ENCODE data around the gene COX4I2. TPM values are rescaled to one million over a fixed set of nuclear protein-coding genes. Genes with fewer than 3 reads are reported as not detected.

The COX4I2 gene
- total RNA-seq, 2 donors from 2014 or later, result 4.9 TPM; not detected in 1

DNA sequence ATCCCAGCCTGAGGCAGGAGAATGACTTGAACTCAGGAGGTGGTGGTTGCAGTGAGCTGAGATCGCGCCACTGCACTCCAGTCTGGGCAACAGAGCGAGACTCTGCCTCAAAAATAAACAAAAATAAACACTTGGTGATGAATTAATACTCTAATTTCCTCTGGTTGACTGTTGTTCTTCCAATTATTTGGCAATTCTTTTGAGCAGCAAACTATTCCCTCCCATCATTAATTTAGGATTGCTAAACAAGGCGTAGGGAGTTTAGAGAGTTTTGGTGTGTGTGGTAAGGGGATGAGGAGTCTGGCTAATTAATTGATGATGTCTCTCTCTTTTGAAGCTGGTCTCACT lies 35.3 kb upstream of the COX4I2 start:
- Histone ChIP-seq H3K36me3 (no peaks in the 10 kb centered on the region), H3K9me3 (no peaks in the 10 kb centered on the region), H3K4me1 (ENCODE audit: control insufficient read depth in 1 of 2, low read depth in 2 of 2) (peaks cover 0 to 14% of the 10 kb centered on the region in 2 donors), H3K27me3 (replicated peaks; ENCODE audit: insufficient read depth) (no peaks in the 10 kb centered on the region), H3K4me3 (no peak overlapping the region), H3K27ac (peak overlapping the region in 1 of 2 donors; percentile 96)
- TF ChIP-seq, protein P1, sequence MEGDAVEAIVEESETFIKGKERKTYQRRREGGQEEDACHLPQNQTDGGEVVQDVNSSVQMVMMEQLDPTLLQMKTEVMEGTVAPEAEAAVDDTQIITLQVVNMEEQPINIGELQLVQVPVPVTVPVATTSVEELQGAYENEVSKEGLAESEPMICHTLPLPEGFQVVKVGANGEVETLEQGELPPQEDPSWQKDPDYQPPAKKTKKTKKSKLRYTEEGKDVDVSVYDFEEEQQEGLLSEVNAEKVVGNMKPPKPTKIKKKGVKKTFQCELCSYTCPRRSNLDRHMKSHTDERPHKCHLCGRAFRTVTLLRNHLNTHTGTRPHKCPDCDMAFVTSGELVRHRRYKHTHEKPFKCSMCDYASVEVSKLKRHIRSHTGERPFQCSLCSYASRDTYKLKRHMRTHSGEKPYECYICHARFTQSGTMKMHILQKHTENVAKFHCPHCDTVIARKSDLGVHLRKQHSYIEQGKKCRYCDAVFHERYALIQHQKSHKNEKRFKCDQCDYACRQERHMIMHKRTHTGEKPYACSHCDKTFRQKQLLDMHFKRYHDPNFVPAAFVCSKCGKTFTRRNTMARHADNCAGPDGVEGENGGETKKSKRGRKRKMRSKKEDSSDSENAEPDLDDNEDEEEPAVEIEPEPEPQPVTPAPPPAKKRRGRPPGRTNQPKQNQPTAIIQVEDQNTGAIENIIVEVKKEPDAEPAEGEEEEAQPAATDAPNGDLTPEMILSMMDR (IDR thresholded peaks at IDR 0.05), result no peak
- ATAC-seq (ENCODE audit: insufficient number of reproducible peaks, low FRiP score, low read depth), result no peak
- DNase-seq (ENCODE audit: low spot score), result no peak

DNA sequence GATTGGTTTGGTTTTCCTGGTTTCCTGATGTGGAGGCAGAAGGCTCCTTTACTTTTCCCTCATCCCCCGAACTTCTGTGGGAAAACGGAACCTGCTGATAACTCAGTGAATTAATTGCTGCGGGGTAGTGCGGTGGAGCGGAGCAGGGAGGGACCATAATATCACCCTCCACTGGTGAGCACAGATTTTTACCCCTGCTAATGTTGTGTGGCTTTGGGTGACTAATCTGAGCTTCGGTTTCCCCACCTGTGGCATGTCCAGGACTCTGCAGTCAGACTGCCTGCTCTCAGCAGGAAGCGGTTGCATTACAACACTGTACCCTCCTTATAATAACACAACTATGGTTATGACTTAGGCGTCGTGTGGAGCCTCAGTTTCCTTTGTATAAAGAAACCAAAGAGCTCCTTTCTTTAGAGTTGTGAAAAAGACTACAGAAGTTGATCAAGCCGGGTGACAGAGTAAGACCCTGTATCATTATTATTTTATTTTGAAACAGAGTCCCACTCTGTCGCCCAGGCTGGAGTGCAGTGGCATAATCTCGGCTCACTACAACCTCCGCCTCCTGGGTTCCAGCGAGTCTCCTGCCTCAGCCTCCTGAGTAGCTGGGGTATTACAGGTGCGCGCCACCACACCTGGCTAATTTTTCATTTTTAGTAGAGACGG lies 34.8 kb upstream of the COX4I2 start:
- no peaks in the 10 kb centered on the region for H3K27me3 ChIP-seq (replicated peaks; ENCODE audit: insufficient read depth)
- no peaks in the 10 kb centered on the region for H3K9me3 ChIP-seq
- peak overlapping the region in 1 of 2 donors; percentile 96 for H3K27ac ChIP-seq
- ATAC-seq (ENCODE audit: insufficient number of reproducible peaks, low FRiP score, low read depth) (no peak), DNase-seq (ENCODE audit: low spot score) (no peak)
- no peak overlapping the region for H3K4me3 ChIP-seq
- TF ChIP-seq, protein P1 (IDR thresholded peaks at IDR 0.05), result no peak
- peaks cover 0 to 19% of the 10 kb centered on the region in 2 donors for H3K4me1 ChIP-seq (ENCODE audit: control insufficient read depth in 1 of 2, low read depth in 2 of 2)
- H3K36me3 ChIP-seq, result no peaks in the 10 kb centered on the region

DNA sequence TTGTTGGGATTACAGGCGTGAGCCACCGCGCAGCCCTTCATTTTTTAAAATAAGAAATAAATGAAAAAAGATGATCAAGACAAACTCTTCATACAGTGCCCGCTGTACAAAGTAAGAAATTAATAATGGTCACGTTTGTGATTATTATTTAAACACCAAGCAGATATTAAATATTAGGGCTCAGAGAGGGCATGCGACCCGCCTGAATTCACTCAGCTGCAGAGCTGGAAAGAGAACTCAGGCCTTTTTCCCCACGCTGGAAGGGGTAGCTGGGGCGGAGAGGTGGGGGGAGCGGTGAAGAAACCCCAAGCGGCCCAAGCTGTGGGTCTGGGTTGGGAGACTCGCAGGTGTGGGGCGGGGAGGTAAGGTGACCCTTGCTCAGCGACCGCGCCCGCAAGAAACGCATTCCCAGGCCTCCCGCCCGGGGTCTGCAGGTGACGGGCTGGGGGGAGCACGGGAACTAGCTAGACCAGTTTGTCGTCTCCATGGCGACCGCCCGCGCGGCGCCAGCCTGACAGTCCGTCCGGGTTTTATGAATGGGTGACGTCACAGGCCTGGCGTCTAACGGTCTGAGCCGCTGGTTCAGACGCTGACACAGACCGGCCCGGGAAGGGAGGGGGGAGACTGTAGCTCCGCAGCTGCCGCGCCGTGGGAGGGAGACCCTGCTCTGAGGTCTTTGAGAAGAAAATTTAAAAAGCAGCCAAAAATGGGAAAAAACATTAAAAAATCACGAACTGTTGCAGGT lies 33.7 kb upstream of the COX4I2 start:
- Histone ChIP-seq H3K9me3 (no peaks in the 10 kb centered on the region), H3K36me3 (no peaks in the 10 kb centered on the region)

GRCh38 chr20:31604567-31605030 lies 33.1 kb upstream of the COX4I2 start:
- ATAC-seq (ENCODE audit: insufficient number of reproducible peaks, low FRiP score, low read depth) (no peak), DNase-seq (ENCODE audit: low spot score) (no peak)
- H3K27ac ChIP-seq, result peak overlapping the region; percentile 95 to 96
- TF ChIP-seq, protein P1 (IDR thresholded peaks at IDR 0.05), result no peak
- H3K4me3 ChIP-seq, result peak overlapping the region; percentile 95
- no peaks in the 10 kb centered on the region for H3K36me3 ChIP-seq
- no peaks in the 10 kb centered on the region for H3K9me3 ChIP-seq
- H3K4me1 ChIP-seq (ENCODE audit: control insufficient read depth in 1 of 2, low read depth in 2 of 2), result peaks cover 2 to 34% of the 10 kb centered on the region in 2 donors
- no peaks in the 10 kb centered on the region for H3K27me3 ChIP-seq (replicated peaks; ENCODE audit: insufficient read depth)

More for the DNA sequence above, 33.7 kb upstream of the COX4I2 start:
- Histone ChIP-seq H3K4me1 (ENCODE audit: control insufficient read depth in 1 of 2, low read depth in 2 of 2) (peaks cover 2 to 30% of the 10 kb centered on the region in 2 donors), H3K4me3 (peak overlapping the region; percentile 95), H3K27ac (peak overlapping the region; percentile 95 to 96), H3K27me3 (replicated peaks; ENCODE audit: insufficient read depth) (no peaks in the 10 kb centered on the region)
- ATAC-seq (ENCODE audit: insufficient number of reproducible peaks, low FRiP score, low read depth), result peak; percentile 69
- DNase-seq (ENCODE audit: low spot score), result peak; percentile 97
- TF ChIP-seq, protein P1 (IDR thresholded peaks at IDR 0.05), result no peak
